Measurements from ENCODE around the gene UNK. TPM values are rescaled to one million over a fixed set of nuclear protein-coding genes. Genes with fewer than 3 reads are reported as not detected.

UNK gene
- total and polyA plus RNA-seq, 2 of the 13 experiments (the other 11 are each of a cell fraction or from before 2014, with no cell fraction given): 31.6 to 33.0 TPM

DNA sequence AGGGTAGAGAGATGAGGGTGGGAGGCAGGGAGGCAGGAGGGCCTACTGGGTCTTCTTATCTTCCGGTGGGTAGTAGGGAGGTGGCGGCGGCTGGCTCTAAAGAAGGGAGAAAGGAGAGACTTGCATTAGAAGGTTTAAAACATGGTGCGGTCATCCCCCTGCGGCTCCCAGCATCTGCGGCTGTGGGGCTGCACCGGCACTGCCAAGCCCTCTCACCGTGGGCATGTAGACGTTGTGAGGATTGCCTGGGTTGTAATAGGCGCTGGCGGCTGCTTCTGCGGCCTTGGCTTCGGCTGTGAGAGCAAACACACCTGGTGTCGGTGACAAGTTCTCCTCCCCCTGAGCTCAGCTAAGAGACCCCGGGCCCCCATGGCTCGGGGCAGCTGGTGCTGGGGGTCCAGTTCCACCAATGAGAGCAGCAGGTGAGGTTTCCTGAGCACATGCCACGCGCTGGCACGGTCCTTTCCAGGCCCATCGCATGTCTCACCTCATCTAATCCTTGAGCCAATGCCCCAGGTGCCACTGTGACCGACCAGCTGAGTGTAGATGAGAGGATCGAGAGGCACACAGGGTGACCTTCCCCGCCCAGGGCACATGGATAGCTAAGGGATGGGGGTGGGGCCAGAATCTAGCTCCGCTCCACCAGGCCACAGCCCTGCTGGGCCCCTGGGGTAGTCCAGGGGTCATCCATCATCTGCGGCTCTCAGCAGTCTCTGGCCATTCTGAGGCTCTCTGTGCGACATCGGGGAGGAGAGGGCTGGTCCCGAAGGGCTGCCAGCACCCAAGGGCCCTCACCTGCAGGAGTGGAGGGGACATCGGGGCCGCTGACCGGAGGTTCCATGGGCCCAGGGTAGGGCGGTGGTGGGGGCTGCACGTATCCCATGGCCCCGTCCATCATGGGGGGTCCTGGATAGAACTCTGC is 62.3 kb downstream of the UNK start (continued):
- no peak for TF ChIP-seq CENPX (CRISPR knock-in tag; IDR thresholded peaks at IDR 0.05)
- TF ChIP-seq REPIN1 (CRISPR knock-in tag; IDR thresholded peaks at IDR 0.05; ENCODE audit: borderline replicate concordance, low read depth): peak; percentile 92; the same call in 1 of the 2 replicates
- TF ChIP-seq, protein P1, sequence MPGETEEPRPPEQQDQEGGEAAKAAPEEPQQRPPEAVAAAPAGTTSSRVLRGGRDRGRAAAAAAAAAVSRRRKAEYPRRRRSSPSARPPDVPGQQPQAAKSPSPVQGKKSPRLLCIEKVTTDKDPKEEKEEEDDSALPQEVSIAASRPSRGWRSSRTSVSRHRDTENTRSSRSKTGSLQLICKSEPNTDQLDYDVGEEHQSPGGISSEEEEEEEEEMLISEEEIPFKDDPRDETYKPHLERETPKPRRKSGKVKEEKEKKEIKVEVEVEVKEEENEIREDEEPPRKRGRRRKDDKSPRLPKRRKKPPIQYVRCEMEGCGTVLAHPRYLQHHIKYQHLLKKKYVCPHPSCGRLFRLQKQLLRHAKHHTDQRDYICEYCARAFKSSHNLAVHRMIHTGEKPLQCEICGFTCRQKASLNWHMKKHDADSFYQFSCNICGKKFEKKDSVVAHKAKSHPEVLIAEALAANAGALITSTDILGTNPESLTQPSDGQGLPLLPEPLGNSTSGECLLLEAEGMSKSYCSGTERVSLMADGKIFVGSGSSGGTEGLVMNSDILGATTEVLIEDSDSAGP (CRISPR knock-in tag; IDR thresholded peaks at IDR 0.05; ENCODE audit: borderline replicate concordance): peak; percentile 95
- TF ChIP-seq TOPORS (CRISPR knock-in tag; IDR thresholded peaks at IDR 0.05): peak; percentile 70; the same call in 1 of the 2 replicates
- no peak for TF ChIP-seq ZNF407 (CRISPR knock-in tag; IDR thresholded peaks at IDR 0.05; ENCODE audit: not compliant biosample characterization)
- 0 out of 2 replicates have a peak, but pooled peaks have one; percentile 83 for TF ChIP-seq KLF15 (CRISPR knock-in tag; IDR thresholded peaks at IDR 0.05; ENCODE audit: borderline replicate concordance)
- TF ChIP-seq HNRNPUL1 (IDR thresholded peaks at IDR 0.05; ENCODE audit: low read depth, low read length): no peak
- peak; percentile 86 for TF ChIP-seq RFXAP (CRISPR knock-in tag; IDR thresholded peaks at IDR 0.05; ENCODE audit: borderline replicate concordance)
- peak; percentile 99 for TF ChIP-seq ZNF609 (CRISPR knock-in tag; IDR thresholded peaks at IDR 0.05; ENCODE audit: borderline replicate concordance)
- no peak for TF ChIP-seq PRPF4 (IDR thresholded peaks at IDR 0.05; ENCODE audit: low read depth, low read length, poor library complexity, severe bottlenecking)
- peak; percentile 77; the same call in 1 of the 2 replicates for TF ChIP-seq SMAD3 (CRISPR knock-in tag; IDR thresholded peaks at IDR 0.05)
- TF ChIP-seq ERF (CRISPR knock-in tag; IDR thresholded peaks at IDR 0.05): peak; percentile 88

Measured in HepG2 (cell line).